NCI-H774 (cell line): ENCODE data around the gene USP37.
"Not testable (repeated sequence)": the region's sequence is repeated elsewhere in the genome, so short reads cannot be mapped to it uniquely, and the experiment has no call there.

Source experiments
- DNase-seq: peaks from one replicate; lab custom pipeline; 2025; lab: John Stamatoyannopoulos, UW

Gene USP37

DNA sequence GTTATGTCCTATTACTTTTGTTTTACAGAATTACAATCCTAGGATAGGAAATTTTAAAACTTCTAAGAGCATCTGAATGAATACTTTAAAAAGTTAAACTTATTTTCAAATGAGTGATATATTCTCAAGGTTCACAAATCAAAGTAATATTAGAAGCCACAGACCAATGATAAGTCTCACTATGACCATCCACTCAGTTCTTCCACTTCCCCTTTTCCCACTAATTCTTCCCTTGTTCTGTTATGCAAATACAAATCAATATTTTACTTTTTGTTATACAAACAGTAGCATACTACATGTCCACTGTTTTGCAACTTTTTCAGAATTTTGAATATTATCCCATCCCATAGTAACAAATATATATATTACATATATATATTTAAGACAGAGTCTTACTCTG, 20.2 kb downstream of the USP37 start:
- no peak for DNase-seq

DNA sequence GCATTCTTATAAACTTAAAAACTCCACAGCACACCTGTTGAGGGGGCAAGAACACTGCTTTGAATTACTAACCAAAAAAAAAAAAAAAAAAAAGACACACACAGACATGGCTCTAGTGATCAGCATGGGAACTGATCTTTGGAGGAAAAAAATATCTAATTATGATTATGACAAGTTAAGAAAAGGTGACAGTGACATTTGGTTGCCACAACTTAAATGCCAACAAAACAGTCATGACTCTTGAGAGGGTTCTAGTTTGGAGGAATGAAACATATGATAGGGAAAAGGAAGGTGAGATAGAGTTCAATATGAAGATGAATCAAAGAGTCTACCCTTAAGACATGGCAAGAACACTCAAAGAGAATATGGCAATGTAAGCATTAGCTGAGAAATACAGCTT, 20.6 kb downstream of the USP37 start:
- no peak for DNase-seq

DNA sequence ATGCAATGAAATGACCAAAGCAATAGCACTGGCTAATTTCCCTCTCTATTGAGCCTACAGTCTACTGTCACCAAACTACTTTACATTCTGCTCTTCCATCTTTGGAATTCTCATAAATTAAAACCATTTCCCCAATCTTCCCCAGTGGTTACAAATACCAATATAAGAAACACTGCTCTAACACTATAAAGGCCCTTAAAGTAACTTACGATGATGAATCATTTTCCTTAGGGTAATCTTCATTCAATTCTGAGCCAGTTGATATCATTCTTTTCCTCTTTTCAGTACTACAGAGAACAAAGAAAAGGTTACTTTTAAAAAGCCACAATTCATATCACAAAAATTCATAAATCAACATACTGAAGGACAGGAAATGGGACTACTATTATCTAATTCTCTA, 22.1 kb downstream of the USP37 start:
- no peak for DNase-seq

DNA sequence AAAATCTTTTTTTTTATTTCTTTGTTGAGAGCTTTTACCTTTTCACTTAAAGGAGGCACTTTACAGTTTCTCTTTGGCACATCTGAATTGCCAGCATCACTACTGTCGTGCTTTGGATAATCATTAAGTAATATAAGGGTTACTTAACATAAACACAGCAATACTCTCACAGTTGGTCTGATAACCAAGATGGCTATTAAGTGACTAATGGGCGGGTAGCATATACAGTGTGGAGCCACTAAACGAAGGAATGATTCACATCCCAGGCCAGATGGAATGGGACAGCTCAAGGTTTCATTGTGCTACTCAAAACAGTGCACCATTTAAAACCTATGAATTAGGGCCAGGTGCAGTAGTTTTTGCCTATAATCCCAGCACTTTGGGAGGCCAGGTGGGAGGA, 28.1 kb downstream of the USP37 start:
- DNase-seq: no peak

DNA sequence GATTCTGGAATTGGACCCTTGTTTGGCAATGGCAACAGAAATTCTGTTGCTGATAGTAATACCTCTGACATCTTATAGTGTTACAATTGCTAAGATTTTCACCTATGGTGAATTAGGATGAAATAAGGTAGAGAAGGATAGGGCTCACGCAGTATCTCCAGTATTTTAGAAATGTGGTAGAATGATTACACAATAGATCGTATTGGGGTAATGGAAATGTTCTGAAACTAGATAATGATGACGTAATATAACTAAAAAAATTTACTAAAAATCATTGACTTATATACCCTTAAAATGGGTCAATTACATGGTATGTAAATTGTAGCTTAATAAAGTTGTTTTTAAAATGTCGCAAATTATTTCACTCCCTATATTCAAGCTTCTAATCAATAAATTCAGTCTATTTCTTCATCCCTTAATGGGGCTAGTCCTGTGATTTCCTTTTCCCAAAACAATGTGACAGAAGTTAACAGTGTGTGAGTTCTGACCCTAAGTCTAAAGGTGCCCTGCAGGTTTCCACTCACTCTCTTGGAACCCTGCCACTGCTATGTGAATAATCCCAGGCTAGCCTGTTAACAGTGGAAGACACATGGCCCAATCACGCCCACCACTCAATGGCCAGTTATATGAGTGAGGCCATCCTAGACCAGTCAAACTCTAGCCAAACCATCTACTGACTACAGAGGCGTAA, 31.2 kb downstream of the USP37 start:
- no peak for DNase-seq

DNA sequence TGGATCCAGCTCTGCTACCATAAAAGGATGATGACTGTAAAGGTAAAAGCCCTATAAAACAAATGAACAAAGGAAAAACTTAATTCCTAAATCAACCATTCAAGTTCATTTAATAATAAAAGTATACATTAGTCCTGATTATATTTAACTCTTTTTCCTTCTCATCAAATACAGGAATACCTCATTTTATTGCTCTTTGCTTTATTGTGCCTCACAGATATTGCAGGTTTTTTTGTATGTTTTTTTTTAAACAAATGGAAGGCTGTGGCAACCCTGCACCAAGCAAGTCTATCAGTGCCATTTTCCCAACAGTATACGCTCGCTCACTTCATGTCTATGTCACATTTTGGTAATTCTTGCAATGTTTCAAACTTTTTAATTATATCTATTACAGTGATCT, 38.2 kb downstream of the USP37 start:
- no peak for DNase-seq

DNA sequence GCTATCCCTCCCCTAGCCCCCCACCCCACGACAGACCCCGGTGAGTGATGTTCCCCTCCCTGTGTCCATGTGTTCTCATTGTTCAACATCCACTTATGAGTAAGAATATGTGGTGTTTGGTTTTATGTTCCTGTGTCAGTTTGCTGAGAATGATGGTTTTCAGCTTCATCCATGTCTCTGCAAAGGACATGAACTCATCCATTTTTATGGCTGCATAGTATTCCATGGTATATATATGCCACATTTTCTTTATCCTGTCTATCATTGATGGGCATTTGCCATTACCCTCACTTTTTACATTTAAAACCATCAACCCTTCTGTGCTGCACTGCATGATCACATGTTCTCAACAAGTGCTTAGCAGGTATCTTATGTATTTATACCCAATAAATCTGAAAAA, 39.7 kb downstream of the USP37 start:
- DNase-seq: not testable (repeated sequence)

DNA sequence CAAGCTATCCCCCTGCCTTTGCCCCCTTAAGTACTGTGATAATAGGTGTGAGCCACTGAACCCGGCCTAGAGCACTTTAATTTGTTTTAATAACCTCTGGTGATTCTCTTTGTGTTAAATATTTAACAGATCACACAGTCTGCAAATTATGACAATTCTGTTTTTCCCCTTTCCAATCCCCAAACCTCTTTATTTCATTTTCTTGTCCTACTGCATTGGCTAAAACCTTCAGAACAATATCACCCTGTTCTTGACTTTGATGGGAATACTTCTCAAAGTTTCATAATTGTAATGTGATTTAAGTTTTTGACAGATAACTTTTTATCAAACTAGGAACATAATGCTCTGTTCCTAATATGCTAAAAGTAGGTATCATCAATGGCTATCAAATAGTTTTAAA, 44.5 kb downstream of the USP37 start:
- DNase-seq: no peak

DNA sequence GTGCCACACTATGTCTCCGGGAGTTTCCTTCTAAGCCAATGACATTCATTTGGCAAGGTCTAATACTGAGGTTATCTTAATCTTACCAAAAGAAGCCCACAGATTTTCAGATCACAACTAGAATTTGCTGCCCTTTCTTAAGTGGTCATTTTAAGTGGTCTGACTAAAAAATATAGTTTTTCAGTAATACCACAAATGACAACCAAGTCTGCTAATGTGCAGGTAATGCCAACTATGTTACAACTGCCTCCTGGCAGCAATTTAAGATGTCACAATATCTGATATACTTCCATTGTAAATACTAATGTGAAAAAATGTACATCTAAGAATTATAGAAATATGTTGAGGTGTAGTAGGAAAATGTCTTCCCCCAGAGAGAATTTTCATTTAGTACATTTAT, 49.3 kb downstream of the USP37 start:
- no peak for DNase-seq

DNA sequence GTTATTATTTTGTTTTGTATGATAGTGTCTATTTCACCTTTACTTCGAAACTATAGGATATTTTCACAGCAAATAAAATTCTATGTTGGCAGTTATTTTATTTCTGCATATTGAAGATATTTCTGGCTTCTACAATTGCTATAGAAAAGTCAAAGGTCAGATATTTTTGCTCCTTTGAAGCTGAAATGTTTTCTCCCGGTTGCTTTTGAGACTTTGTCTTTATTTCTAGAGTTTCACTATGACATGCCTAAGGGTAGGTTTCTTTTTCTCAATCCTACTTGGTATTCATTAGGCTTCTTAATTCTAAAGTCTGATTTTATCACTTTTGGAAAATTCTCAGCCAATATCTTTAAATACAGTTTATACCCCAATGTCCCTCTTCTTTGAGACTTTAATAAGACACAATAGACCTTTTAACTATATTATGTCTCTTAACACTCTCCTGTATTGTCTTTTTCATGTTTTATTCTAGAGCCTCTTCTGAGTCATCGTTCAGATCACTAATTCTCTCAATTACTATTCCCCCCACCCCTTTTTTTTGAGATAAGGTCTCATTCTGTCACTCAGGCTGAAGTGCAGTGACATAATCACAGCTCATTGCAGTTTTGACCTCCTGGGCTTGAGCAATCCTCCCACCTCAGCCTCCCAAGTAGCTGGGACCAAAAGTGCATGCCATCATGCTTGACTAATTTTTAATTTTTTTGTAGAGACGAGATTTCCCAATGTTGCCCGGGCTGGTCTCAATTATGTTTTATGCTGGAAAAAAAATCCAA, 50.5 kb downstream of the USP37 start:
- no peak for DNase-seq

DNA sequence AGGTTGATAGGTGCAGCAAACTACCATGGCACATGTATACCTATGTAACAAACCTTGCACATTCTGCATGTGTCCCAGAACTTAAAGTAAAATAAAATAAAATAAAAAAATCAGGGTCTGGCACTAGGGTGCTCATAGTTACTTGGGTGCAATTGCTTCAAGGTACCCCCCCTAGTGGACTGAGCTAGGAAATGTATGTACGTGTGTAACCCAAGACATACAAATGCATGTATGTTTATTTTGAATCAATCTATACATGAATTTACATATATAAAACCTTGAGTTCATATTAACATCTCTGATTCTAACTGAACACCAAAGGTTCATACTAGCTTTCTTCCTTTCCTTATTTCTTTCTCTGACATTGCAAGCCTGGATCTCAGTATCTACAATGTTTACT, 51.5 kb downstream of the USP37 start:
- DNase-seq: no peak

DNA sequence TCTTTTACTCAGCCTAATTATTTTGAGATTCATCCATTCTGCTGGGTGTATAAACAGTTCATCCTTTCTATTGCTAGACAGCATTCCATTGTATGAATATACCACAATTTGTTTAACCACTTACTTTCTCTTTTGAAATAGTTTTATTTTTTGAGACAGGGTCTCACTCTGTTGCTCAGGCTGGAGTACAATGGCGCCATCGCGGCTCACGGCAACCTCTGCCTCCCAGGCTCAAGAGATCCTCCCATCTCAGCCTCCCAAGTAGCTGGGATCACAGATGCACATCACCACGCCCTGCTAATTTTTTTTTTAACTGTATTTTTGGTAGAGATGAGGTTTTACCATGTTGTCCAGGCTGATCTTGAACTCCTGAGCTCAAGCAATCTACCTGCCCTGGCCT, 54.5 kb downstream of the USP37 start:
- DNase-seq: no peak

DNA sequence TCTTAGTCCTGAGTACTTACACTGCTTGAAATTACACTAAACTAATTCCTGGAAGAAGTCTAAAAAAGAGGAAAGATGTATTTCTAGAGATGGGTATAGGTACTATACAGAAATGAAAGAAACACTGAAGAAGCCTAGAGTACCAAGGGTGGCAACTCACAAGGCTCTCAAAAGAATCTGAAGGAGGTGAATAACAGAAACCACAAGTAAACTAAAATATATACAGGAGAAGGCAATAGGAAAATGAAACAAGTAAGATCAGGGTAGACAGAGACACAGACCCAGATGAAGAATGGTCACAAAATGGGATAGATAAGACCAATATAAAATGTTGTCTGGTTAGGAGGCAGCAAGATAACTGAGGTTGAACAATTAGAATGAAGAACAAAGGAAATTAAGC, 59.9 kb downstream of the USP37 start:
- DNase-seq: no peak

DNA sequence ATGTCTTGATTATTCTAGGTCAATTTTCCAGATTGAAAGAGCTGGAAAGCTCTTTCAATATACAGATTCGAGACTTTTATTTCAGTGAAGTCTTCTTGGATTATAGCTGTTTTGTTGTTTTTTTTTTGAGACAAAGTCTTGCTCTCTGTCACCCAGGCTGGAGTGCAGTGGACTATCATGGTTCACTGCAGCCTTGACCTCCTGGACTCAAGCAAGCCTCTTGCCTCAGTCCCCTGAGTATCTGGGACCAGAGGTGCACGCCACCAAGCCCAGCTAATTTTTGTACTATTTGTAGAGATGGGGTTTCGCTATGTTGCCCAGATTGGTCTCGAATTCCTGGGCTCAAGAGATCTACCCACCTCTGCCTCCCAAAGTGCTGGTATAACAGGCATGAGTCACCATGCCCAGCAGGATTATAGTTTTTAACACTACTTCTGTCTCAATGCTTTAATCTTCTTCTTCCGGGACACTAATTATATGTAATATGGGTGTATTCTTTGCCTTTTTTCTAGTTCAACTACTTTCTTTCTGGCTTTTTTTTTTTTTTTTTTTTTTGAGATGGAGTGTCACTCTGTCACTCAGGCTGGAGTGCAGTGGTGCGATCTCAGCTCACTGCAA, 62.3 kb downstream of the USP37 start:
- no peak for DNase-seq

DNA sequence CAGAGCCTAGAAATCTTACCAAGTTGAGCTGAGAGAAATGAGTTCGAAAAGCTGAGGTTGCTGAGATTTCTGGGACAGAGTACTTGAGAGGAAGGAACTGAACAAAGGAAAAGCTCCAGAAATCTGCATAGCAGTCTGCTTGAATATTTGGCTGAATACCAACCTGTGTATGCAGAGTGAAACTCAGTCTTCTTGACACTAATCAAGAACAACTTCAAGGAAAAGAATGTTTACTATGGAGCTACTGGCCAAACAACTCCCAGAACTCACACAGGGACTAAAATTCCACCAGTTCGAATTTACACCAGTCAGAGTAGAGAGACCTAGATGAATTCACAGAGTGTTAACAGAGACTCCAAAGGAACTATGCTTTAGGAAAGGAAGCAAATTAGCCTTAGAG, 66.5 kb downstream of the USP37 start:
- no peak for DNase-seq

DNA sequence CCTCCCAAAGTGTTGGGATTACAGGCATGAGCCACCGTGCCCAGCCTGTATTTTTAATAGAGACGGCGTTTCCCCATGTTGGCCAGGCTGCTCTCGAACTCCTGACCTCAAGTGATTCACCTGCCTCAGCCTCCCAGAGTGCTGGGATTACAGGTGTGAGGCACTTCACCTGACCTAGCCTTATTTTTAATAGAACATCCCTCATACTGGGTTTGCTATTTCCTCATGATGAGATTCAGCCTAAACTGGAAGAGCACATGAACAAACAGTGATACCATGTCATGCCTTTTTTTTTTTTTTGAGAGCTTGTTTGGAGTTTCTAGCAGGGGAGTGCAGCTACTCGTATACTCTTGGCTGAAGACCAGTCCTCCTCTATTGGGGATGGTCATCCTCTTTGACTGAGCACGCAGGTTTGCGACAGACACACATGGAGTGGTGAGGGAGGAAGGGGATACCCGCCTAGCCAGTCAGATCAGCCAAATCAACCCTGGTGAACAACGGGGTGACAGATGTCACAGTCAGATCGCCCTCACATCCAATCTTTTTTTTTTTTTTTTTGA, 67.6 kb downstream of the USP37 start:
- no peak for DNase-seq

DNA sequence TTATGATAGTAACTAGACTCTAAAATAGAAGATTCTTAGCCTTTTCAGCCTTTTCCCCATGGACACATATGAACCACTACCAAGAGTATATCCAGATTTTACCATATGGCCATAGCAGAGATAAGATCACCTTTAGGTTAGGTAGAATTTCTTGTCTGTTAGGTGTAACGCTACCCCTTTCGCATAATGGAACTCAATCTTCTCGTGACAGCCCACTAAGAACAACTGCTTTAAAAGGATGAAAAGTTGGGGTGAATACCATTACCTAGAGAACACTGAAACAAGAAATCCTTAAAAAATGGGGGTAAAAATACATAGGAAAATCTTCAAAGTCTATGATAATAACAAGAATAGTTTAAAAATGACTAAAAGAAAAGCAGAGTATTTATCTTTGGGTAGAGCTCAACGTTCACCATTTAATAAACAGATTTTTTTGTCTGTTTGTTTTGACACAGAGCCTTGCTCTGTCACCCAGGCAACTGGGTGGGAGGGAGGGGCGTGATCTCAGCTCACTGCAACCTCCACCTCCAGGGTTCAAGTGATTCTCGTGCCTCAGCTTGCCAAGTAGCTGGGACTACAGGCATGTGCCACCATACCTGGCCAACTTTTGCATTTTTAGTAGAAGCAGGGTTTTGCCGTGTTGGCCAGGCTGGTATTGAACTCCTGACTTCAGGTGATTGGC, 82.0 kb downstream of the USP37 start:
- DNase-seq: no peak

DNA sequence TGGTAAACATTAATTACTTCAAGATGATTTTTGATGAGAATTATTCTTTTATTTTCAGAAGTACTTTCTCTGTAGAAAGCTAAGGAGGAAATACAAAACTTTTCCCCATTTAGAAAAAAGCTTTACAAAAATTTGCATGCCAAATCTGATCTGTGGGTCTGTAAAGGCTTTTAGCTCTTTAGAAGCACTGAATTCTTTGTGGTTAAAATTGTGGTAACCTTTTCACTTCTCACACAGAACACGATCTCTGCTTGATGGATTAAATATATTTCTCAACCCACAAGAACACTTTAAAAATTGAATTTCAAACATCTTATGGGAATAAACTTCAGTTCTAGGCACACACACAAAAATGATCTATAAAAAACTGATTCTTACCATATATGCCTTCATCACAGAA, 85.5 kb downstream of the USP37 start:
- no peak for DNase-seq

DNA sequence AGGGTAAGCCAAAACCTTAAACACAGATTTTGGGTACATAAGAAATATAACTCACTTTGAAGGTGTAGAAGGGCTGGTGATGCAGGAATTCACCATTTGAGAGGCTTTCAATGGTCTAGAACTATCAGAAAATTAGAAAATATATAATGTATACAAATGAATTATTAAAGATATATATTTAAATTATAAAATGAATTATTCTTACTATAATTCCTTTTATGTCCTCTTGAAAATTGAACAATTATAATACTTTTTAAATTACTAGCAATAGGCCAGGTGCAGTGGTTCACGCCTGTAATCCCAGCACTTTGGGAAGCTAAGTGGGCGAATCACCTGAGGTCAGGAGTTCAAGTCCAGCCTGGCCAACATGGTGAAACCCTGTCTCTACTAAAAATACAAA, 88.6 kb downstream of the USP37 start:
- DNase-seq: no peak

DNA sequence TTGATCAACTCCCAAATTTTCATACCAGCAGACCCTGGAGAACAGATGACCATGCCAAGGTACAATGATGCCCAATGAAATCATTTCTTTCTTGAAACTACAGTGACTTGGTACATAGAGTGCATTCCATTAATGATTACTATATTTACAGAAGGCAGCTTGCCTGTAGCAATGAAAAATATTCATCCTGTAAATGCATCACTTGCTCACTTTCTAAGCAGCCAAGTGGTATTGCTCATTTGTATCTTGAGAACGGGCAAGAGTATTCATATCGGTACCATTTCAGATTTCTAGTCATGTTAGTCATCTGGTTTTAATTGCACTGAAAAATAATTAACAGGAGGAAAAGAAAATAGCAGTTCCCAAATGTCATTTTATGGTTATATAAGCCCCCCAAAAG, 89.6 kb downstream of the USP37 start:
- no peak for DNase-seq

DNA sequence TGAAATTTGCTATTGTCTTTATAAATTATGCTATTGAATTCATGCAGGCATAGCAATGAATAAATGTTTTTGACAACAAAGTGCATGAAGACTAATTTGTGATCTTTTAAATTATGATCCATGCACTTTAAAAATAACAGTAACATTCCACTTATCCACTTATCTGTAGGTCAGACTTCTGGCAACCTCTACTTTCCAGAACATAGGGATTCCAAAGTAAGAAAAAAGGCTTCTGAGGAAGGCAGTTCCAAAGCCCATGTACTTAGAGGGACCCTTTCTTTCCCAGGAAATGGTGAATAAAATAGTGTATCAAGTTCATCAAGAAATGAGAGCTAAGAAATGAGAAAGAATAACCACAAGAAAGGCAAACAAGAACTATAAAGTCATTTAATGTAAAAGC, 90.9 kb downstream of the USP37 start:
- DNase-seq: no peak

DNA sequence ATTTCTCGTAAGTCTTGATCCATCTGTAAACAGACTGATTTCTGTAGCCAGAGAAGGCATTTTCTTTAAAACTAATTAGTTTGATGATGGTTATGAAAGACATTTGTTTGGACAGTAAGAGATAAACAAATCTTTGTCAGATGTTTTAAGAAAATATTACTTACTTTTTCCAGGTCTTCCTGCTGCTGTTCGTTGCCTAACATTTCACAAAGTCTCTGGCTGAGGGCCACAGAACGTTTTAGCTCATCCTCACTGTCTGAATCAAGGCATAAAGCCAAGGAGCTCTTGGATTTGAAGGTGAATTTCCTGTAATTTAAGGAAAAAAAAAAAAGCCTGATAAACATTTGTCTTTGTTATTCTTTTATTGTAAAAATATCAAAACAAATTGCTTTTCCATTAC, 91.5 kb downstream of the USP37 start:
- DNase-seq: no peak

DNA sequence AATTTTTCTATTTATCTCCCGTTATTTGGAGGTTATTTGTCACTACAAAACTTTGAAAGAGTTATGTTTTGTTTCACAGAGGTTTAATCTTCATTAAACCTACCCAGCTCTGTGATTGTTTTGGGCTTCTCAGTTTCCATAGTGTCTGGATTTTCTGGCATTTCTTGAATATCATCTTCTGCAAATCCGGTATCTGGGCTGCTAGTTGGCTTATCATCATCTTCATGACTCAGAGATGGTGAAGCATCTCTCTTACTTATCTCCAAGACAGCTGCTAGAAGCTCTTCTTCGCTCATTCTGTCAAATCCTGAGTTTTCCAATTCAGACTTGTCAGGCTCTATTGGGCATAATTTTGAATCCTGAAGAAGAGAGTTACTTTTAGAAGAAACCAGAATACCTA, 93.6 kb downstream of the USP37 start:
- DNase-seq: no peak
